Measurements from ENCODE around the gene PEX3. TPM values are rescaled to one million over a fixed set of nuclear protein-coding genes. Genes with fewer than 3 reads are reported as not detected.

Gene PEX3
- total and polyA plus RNA-seq, 2 experiments from 2014 or later, result 13.8 to 19.4 TPM

- TF ChIP-seq, protein P1, sequence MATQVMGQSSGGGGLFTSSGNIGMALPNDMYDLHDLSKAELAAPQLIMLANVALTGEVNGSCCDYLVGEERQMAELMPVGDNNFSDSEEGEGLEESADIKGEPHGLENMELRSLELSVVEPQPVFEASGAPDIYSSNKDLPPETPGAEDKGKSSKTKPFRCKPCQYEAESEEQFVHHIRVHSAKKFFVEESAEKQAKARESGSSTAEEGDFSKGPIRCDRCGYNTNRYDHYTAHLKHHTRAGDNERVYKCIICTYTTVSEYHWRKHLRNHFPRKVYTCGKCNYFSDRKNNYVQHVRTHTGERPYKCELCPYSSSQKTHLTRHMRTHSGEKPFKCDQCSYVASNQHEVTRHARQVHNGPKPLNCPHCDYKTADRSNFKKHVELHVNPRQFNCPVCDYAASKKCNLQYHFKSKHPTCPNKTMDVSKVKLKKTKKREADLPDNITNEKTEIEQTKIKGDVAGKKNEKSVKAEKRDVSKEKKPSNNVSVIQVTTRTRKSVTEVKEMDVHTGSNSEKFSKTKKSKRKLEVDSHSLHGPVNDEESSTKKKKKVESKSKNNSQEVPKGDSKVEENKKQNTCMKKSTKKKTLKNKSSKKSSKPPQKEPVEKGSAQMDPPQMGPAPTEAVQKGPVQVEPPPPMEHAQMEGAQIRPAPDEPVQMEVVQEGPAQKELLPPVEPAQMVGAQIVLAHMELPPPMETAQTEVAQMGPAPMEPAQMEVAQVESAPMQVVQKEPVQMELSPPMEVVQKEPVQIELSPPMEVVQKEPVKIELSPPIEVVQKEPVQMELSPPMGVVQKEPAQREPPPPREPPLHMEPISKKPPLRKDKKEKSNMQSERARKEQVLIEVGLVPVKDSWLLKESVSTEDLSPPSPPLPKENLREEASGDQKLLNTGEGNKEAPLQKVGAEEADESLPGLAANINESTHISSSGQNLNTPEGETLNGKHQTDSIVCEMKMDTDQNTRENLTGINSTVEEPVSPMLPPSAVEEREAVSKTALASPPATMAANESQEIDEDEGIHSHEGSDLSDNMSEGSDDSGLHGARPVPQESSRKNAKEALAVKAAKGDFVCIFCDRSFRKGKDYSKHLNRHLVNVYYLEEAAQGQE (IDR thresholded peaks at IDR 0.05; ENCODE audit: unreplicated experiment), result no peak
- no peak for TF ChIP-seq CREB1 (CRISPR knock-in tag; IDR thresholded peaks at IDR 0.05; ENCODE audit: low read depth)
- no peak for TF ChIP-seq ETS1 (IDR thresholded peaks at IDR 0.05)
Observed at GRCh38 chr6:143498428-143498827, 47.8 kb downstream of the PEX3 start (continued).

- Histone ChIP-seq H3K9me2 (ENCODE audit: insufficient read depth) (no peaks in the 10 kb centered on the region), H3K4me3 (no peak overlapping the region), H3K4me2 (no peak overlapping the region), H3K4me1 (ENCODE audit: insufficient read depth) (no peaks in the 10 kb centered on the region), H3K27me3 (ENCODE audit: insufficient read depth) (no peaks in the 10 kb centered on the region), H4K20me1 (replicated peaks; ENCODE audit: insufficient read depth) (peaks cover 5% of the 10 kb centered on the region; the same call in 1 of the 2 replicates), H3K79me2 (replicated peaks; ENCODE audit: insufficient read depth) (no peaks in the 10 kb centered on the region), H3F3A (replicated peaks; ENCODE audit: low read depth) (no peaks in the 10 kb centered on the region), H3K27ac (ENCODE audit: low read depth) (no peak overlapping the region), H3K36me3 (ENCODE audit: insufficient read depth) (peaks cover 20% of the 10 kb centered on the region), H2AFZ (no peak overlapping the region)
- Mint-ChIP-seq H3K4me3 (no peak overlapping the region), H3K27ac (no peak overlapping the region), H3K9me3 (no peaks in the 10 kb centered on the region), H3K27me3 (ENCODE audit: insufficient read depth, low read depth, poor library complexity) (no peaks in the 10 kb centered on the region), H3K36me3 (ENCODE audit: low read depth) (peaks cover 46% of the 10 kb centered on the region), H3K4me1 (no peaks in the 10 kb centered on the region)
- ATAC-seq (no peak), DNase-seq (ENCODE audit: low spot score) (no peak)
- TF ChIP-seq ZNF114 (CRISPR knock-in tag; IDR thresholded peaks at IDR 0.05) (no peak), CTCF (conservative IDR thresholded peaks at IDR 0.05; ENCODE audit: low read depth in 2 of 2) (peak; percentile 25 to 39; a peak in 3 of 4 replicates)
Observed at GRCh38 chr6:143501851-143502250, 51.2 kb downstream of the PEX3 start.

DNA sequence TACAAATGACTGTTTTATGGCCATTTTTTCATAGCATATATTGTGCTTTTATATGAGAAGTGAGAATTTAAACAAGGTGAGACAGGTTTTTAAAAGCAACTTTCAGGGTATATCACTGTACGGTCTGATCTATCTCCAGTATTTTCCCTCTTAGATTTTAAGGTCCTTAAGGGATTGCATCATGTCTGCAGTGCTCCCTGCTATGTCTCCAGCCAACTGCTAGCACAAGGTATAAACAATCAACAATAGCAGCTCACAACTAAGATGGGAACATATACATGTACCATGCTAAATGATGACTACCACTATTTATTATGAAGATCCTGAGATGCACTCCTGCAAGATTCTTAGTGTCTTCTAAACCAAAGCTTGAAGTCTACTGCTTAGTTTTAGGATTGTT lies 53.8 kb downstream of the PEX3 start:
- no peak overlapping the region for H2AFZ ChIP-seq
- Mint-ChIP-seq H3K9me3 (no peaks in the 10 kb centered on the region), H3K4me3 (no peak overlapping the region), H3K36me3 (ENCODE audit: low read depth) (peaks cover 34% of the 10 kb centered on the region), H3K4me1 (no peaks in the 10 kb centered on the region; the same call in 2 of the 3 replicates), H3K27me3 (ENCODE audit: insufficient read depth, low read depth, poor library complexity) (no peaks in the 10 kb centered on the region), H3K27ac (no peak overlapping the region)
- H3K4me3 ChIP-seq, result no peak overlapping the region
- H4K20me1 ChIP-seq (replicated peaks; ENCODE audit: insufficient read depth), result 0 out of 2 replicates have a peak, but pooled peaks cover 5% of the 10 kb centered on the region
- ATAC-seq, result no peak
- no peaks in the 10 kb centered on the region for H3K9me2 ChIP-seq (ENCODE audit: insufficient read depth)
- H3K4me2 ChIP-seq, result no peak overlapping the region
- peaks cover 9% of the 10 kb centered on the region for H3K79me2 ChIP-seq (replicated peaks; ENCODE audit: insufficient read depth)
- no peak for DNase-seq (ENCODE audit: low spot score)
- no peaks in the 10 kb centered on the region for H3F3A ChIP-seq (replicated peaks; ENCODE audit: low read depth)
- H3K27ac ChIP-seq (ENCODE audit: low read depth), result no peak overlapping the region
- no peaks in the 10 kb centered on the region for H3K27me3 ChIP-seq (ENCODE audit: insufficient read depth)
- peaks cover 20% of the 10 kb centered on the region; the same call in 1 of the 2 replicates for H3K36me3 ChIP-seq (ENCODE audit: insufficient read depth)
- no peaks in the 10 kb centered on the region for H3K4me1 ChIP-seq (ENCODE audit: insufficient read depth)
- TF ChIP-seq CTCF (conservative IDR thresholded peaks at IDR 0.05; ENCODE audit: low read depth in 2 of 2) (no peak), ZNF114 (CRISPR knock-in tag; IDR thresholded peaks at IDR 0.05) (no peak), EZH2phosphoT487 (IDR thresholded peaks at IDR 0.05; ENCODE audit: unreplicated experiment) (no peak), CREB1 (CRISPR knock-in tag; IDR thresholded peaks at IDR 0.05; ENCODE audit: low read depth) (no peak), POLR2AphosphoS5 (IDR thresholded peaks at IDR 0.05; ENCODE audit: low read depth) (no peak), ETS1 (IDR thresholded peaks at IDR 0.05) (no peak), NANOG (IDR thresholded peaks at IDR 0.05; ENCODE audit: borderline replicate concordance) (no peak), EZH2 (IDR thresholded peaks at IDR 0.05; ENCODE audit: low read depth, unreplicated experiment) (no peak)
